Embryonic facial prominence (tissue), 1 donor: ENCODE results near the gene XPR1.
"Not testable (repeated sequence)": the region's sequence is repeated elsewhere in the genome, so short reads cannot be mapped to it uniquely, and the experiment has no call there.

ENCODE experiments used
- DNase-seq: peaks from one replicate; pipeline ENCODE4 v3.0.0-alpha.2; 2016; ENCODE audit errors: extremely low spot score

Gene XPR1

GRCh38 chr1:180785291-180785690, 153.5 kb downstream of the XPR1 start:
- DNase-seq = no peak

- no peak for DNase-seq
Measured at GRCh38 chr1:180785887-180786286, 154.1 kb downstream of the XPR1 start.

- no peak for DNase-seq
Measured at GRCh38 chr1:180786624-180787023, 154.8 kb downstream of the XPR1 start.

- DNase-seq = no peak
Measured at GRCh38 chr1:180787628-180788307, 155.9 kb downstream of the XPR1 start.

DNA sequence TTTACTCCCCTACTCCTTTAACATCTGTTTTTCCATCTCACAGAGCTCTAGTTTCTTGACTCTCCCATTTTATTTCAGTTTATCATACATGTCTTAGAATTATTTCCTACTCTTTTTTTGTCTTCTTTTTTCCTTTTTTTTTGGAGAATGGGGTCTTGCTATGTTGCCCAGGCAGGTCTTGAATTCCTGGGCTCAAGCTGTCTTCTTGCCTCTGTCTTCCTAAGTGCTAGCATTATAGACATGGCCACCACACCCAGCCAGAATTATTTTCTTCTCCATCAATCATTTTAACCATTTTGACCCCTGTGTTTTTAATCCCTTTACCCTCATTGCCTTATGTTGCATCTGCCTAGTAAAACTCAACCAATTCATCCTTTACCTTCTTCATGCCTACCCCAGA, 157.6 kb downstream of the XPR1 start:
- no peak for DNase-seq

GRCh38 chr1:180791152-180791551, 159.3 kb downstream of the XPR1 start:
- DNase-seq = not testable (repeated sequence)

- no peak for DNase-seq
Measured at GRCh38 chr1:180791806-180792205, 160.0 kb downstream of the XPR1 start.

DNA sequence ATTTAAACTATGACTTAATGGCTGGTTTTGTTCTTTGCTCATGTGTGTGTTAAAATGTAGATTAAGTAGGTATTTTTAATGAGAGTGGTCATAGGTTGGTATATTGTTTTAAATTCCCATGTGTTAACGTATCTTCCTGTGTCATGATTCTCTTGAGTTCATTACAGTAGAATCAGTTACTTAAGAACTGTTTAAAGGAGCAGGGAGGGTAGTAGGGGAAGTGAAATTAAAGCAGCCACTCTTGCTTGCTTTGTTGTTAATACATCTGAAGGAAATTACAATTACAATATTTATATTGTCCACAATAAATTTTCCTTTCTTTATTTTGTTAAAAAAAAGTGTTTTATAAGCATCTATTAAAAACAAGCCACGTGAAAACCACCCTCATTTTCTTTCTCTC, 161.6 kb downstream of the XPR1 start:
- DNase-seq = no peak

- DNase-seq = no peak
Measured at GRCh38 chr1:180796897-180797640, 165.2 kb downstream of the XPR1 start.

DNA sequence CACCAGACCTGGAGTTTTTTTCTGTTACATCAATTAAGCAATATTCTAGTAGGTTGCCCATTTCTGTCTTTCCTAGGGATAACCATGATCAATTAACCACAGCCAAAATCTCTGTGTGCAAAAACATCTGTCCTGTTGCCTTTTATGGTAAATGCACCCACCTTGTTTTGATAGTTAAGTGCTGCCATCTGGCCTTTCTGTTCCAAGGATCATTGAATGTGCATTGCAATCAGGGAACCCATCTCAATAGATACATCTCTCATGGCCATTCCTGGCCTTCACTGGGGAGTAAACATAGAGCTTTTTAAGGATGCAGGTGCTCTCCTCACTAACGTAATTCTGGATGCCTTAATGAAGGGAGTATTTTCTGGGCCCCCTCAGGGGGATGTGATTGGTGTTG, 169.1 kb downstream of the XPR1 start:
- no peak for DNase-seq

DNA sequence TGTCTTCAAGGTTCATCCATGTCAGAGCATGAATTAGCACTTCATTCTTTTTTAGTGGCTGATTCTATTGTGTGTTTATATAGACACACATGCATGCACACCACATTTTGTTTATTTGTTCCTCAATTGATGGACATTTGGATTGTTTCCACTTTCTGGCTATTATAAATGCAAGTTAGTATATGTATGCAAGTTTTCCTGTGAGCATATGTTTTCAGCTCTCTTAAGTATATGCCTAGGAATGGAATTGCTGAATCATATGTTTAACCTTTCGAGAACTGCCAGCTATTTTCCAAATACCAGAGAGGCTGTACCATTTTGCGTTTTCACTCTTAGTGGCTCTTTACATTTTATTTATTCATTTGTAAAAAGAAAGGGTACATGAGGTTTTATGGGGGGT, 171.0 kb downstream of the XPR1 start:
- DNase-seq = no peak

GRCh38 chr1:180805316-180805715, 173.5 kb downstream of the XPR1 start:
- DNase-seq = no peak

DNA sequence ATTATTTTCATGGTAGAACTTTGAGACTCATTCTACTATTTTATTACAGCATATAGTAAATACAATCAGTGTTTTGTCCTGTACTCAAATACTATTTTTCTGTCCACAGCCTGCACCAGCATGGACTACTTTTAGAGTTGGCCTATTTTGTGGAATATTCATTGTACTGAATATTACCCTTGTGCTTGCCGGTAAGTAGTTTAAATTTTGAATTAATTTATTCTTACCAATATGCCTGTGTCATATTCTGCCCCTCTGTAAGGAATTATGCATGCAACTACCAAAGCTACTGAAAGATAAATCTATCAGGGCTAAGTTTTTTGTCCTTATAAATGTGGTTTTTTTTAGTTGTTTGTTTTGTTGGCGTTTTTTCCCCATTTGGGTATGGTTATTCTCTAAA, 179.5 kb downstream of the XPR1 start:
- DNase-seq = no peak

DNA sequence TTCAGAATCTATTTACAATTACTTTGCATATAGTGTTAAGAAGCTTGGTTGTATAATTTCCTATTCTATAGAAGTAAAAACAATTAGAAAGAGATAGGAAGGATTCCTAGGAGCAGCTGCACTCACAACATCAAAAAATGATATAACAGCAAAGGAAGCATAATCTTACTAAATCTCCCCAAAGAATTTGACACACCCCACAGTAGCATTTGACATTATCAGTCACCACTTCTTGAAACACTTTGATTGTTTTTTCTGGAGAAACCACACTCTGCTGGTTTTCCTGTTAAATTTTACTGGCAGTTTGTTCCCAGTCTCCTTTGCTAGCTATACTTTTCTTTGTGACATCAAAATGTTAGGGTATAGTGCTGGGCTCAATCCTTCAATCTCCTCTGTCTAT, 180.1 kb downstream of the XPR1 start:
- DNase-seq = no peak

GRCh38 chr1:180814258-180814657, 182.4 kb downstream of the XPR1 start:
- DNase-seq = no peak

- no peak for DNase-seq
Measured at GRCh38 chr1:180815188-180815587, 183.4 kb downstream of the XPR1 start.

DNA sequence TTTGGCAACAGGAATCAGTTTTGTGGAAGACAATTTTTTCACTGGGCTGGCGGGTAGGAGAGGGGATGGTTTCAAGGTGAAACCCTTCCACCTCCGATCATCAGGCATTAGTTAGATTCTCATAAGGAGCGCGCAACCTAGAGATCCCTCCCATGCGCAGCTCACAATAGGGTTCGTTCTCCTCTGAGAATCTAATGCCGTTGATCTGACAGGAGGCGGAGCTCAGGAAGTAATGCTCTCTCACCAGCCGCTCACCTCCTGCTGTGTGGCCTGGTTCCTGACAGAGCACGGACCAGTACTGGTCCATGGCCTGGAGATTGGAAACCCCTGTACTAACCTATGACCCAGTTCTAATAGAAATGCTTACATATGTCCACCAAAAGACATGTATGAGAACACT, 184.3 kb downstream of the XPR1 start:
- DNase-seq = no peak

DNA sequence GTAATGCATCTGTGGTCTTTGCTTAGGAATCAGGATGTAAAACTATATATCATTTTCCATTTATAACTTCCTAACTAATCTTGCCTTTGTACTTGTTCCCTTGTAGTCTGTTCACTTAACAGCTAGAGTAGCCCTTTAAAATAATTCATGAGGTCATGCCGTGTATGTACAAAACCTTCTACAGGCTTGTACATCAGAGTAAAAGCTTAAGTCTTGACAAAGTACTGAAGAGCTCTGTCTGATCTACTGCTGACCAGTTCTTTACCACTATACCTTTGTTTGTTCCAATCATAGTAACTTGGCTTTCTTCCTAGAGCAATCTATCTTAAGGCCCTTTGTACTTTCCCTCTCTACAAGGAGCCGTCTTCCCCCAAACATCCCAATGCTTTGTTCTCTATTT, 190.1 kb downstream of the XPR1 start:
- DNase-seq = no peak

DNA sequence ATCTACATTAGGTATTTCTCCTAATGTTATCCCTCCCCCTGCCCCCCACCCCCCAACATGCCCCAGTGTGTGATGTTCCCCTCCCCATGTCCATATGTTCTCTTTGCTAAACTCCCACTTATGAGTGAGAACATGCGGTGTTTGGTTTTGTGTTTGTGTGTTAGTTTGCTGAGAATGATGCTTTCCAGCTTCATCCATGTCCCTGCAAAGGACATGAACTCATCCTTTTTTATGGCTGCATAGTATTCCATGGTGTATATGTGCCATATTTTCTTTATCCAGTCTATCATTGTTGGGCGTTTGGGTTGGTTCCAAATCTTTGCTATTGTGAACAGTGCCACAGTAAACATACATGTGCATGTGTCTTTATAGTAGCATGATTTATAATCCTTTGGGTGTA, 199.7 kb downstream of the XPR1 start:
- DNase-seq = not testable (repeated sequence)

GRCh38 chr1:180833180-180833579, 201.4 kb downstream of the XPR1 start:
- DNase-seq = not testable (repeated sequence)

DNA sequence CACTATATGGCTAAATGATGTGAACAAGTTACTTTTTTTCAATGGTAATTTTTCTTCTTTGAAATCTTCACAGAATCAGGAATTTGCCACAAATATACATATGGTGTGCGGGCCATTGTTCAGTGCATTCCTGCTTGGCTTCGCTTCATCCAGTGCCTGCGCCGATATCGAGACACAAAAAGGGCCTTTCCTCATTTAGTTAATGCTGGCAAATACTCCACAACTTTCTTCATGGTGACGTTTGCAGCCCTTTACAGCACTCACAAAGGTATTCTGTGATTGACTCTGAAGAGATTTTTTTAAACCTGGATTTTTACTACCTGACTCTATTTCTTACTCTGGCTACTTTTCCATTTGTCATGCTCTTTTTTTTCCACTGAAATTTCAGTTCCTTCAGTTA, 204.6 kb downstream of the XPR1 start:
- DNase-seq = no peak

DNA sequence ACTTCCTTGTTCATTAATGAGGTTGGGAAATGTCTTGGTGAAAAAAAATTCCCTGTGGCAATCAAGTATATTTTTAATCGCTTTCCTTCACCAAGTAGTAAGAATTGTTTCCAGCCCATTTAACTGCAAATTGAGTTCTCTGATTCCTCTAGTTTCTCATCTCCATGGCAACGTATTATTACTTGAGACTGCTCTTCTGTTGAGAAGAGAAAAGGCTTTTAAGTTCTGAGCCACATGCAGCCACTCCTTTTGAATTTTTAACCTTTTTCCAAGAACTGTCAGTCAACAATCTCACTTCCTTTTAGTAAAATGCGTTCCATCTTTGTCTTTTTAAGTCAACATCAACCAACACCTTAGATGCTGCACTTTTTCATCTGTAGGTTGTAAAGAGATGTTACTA, 205.2 kb downstream of the XPR1 start:
- no peak for DNase-seq

DNA sequence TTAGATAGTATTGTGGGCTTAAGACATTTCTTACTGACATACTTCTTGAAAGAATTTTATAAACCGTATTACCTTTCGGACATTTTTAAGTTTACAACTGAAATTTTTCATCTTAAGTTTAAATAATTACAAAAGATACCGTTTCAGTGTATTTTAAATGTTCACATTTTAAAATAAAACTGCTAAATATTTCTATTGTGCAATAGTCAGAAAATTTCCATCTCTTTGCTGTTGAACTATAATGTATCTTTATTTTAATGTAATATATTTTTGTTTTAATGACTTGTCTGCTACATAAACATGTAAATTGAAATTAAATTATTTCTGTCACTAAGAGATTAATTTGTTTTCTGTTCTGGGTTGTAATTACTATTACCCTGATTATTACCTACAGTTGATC, 206.7 kb downstream of the XPR1 start:
- DNase-seq = no peak

- no peak for DNase-seq
Measured at GRCh38 chr1:180839547-180839946, 207.7 kb downstream of the XPR1 start.
